SKM-1 treated with dmso at 0.1 percent for 144 hours (cell line): Measurements from ENCODE around the gene FGF19.
A peak's percentile ranks its signal among the peaks of the same experiment; 100 is the strongest.
"Not testable (repeated sequence)": the region's sequence is repeated elsewhere in the genome, so short reads cannot be mapped to it uniquely, and the experiment has no call there.

Experiments used
- DNase-seq: peaks from one replicate; lab custom pipeline; 2025; ENCODE audit not compliant: unreplicated experiment; lab: John Stamatoyannopoulos, UW

The FGF19 gene

GRCh38 chr11:69697469-69697843, 6.4 kb downstream of the FGF19 start:
- DNase-seq: no peak

- DNase-seq: no peak
Observed at GRCh38 chr11:69696749-69697468, 6.9 kb downstream of the FGF19 start.

GRCh38 chr11:69695995-69696394, 7.8 kb downstream of the FGF19 start:
- DNase-seq: not testable (repeated sequence)

GRCh38 chr11:69695581-69695980, 8.2 kb downstream of the FGF19 start:
- DNase-seq: no peak

- DNase-seq: no peak
Observed at GRCh38 chr11:69694781-69695180, 9.0 kb downstream of the FGF19 start.

- DNase-seq: no peak
Observed at GRCh38 chr11:69692422-69692821, 11.4 kb downstream of the FGF19 start.

GRCh38 chr11:69691463-69691862, 12.4 kb downstream of the FGF19 start:
- no peak for DNase-seq

GRCh38 chr11:69689484-69690319, 14.1 kb downstream of the FGF19 start:
- DNase-seq: no peak

GRCh38 chr11:69687969-69688771, 15.7 kb downstream of the FGF19 start:
- not testable (repeated sequence) for DNase-seq

GRCh38 chr11:69686856-69687255, 17.0 kb downstream of the FGF19 start:
- DNase-seq: no peak

- no peak for DNase-seq
Observed at GRCh38 chr11:69686452-69686851, 17.4 kb downstream of the FGF19 start.

- no peak for DNase-seq
Observed at GRCh38 chr11:69685348-69685747, 18.5 kb downstream of the FGF19 start.

- DNase-seq: no peak
Observed at GRCh38 chr11:69684651-69685050, 19.2 kb downstream of the FGF19 start.

- DNase-seq: no peak
Observed at GRCh38 chr11:69683764-69684333, 20.0 kb downstream of the FGF19 start.

GRCh38 chr11:69682681-69683326, 21.0 kb downstream of the FGF19 start:
- DNase-seq: no peak

GRCh38 chr11:69682221-69682620, 21.6 kb downstream of the FGF19 start:
- no peak for DNase-seq

GRCh38 chr11:69680688-69681087, 23.1 kb downstream of the FGF19 start:
- DNase-seq: no peak

- no peak for DNase-seq
Observed at GRCh38 chr11:69677749-69678148, 26.1 kb downstream of the FGF19 start.

GRCh38 chr11:69674886-69675714, 28.7 kb downstream of the FGF19 start, which contains the start of gene LTO1:
Gene LTO1 (minus strand): TSS chr11:69675353. CDS start chr11:69675239, 114 bp downstream.
- peak; percentile 86 for DNase-seq
